HepG2 (cell line): ENCODE measurements around the gene RPS8. TPM values are rescaled to one million over a fixed set of nuclear protein-coding genes. Genes with fewer than 3 reads are reported as not detected.
A peak's percentile ranks its signal among the peaks of the same experiment; 100 is the strongest.

Experiments
- ATAC-seq: fragments of 200-7000 bp; cut with Tn5 transposase; 3 replicates; pipeline ENCODE4 v1.9.1; 2020; ENCODE audit warnings: mild to moderate bottlenecking, moderate library complexity
- BruUV-seq: library from RNA; stranded (reverse); fragments of 400-500 nt; replicated peaks from 2 replicates; lab custom pipeline; 2021; lab: Mats Ljungman, UMichigan
- CTCF ChIA-PET: fragments of 300-600 bp; formaldehyde crosslinking; extraction: SDS; loops from one replicate; lab custom pipeline; 2021; ENCODE audit warnings: low total read pairs, inconsistent platforms, low intra/inter-chr PET ratio; lab: Yijun Ruan, JAX
- POLR2A ChIA-PET: fragments of 350-600 bp; sonication (Branson Sonifier 250); formaldehyde crosslinking; loops from one replicate; lab custom pipeline; 2020; ENCODE audit warnings: antibody characterized with exemption, inconsistent platforms; lab: Yijun Ruan, JAX
- DNase-seq: peaks from one replicate; pipeline ENCODE4 v3.0.0-alpha.2; 2015; ENCODE audit warnings: low spot score
- FAIRE-seq: peaks from 3 replicates; lab custom pipeline; 2011; peaks lifted over from hg19 to GRCh38; lab: Jason Lieb, UNC
- H2AFZ ChIP-seq: one replicate; pipeline ENCODE4 v1.6.1; 2011; ENCODE audit warnings: low read length, inconsistent platforms
- H3K27ac ChIP-seq: fragments of 300-600 bp; 3 replicates; pipeline ENCODE4 v1.8.0; 2011; ENCODE audit warnings: mixed run types, mild to moderate bottlenecking, mixed read lengths, low read length, inconsistent platforms; ENCODE audit not compliant: insufficient read depth; ENCODE audit errors: extremely low read length
- H3K27me3 ChIP-seq, 2 experiments: fragments of 200-600 bp in 1 of 2; 2 replicates in 1 of 2; 3 replicates in 1 of 2; pipeline versions ENCODE4 v1.6.0 to v1.8.0; 2011; ENCODE audit warnings: low read length in 2 of 2, mild to moderate bottlenecking in 2 of 2, moderate library complexity in 2 of 2, inconsistent platforms in 1 of 2; ENCODE audit not compliant: insufficient read depth in 2 of 2, control insufficient read depth in 1 of 2
- H3K36me3 ChIP-seq, 2 experiments: fragments of 200-600 bp in 1 of 2; replicated peaks in 1 of 2; 2 replicates in 1 of 2; 3 replicates in 1 of 2; pipeline versions ENCODE4 v1.5.1 to v1.8.0; 2011; ENCODE audit warnings: low read length in 2 of 2, inconsistent platforms in 1 of 2; ENCODE audit not compliant: insufficient read depth in 2 of 2, control insufficient read depth in 1 of 2
- H3K4me1 ChIP-seq: 2 replicates; pipeline ENCODE4 v1.5.1; 2012; ENCODE audit warnings: low read length, inconsistent platforms; ENCODE audit not compliant: insufficient read depth
- H3K4me2 ChIP-seq: 2 replicates; pipeline ENCODE4 v1.6.0; 2011; ENCODE audit warnings: low read depth, low read length, inconsistent platforms
- H3K4me3 ChIP-seq, 3 experiments: fragments of 200-600 bp in 1 of 3; sonication (generic), shearing (Covaris generic) in 1 of 3; replicated peaks in 1 of 3; 2 replicates each; pipeline ENCODE4 v1.5.1; 2011 to 2016; ENCODE audit warnings: low read length in 3 of 3, inconsistent platforms in 2 of 3, low read depth in 2 of 3, mild to moderate bottlenecking in 2 of 3, control low read depth in 1 of 3, mixed read lengths in 1 of 3; ENCODE audit not compliant: insufficient read depth in 1 of 3
- H3K79me2 ChIP-seq: one replicate; pipeline ENCODE4 v1.6.1; 2011; ENCODE audit warnings: low read length, inconsistent platforms; ENCODE audit not compliant: insufficient read depth
- H3K9ac ChIP-seq: 2 replicates; pipeline ENCODE4 v1.6.0; 2011; ENCODE audit warnings: mild to moderate bottlenecking, low read depth, low read length, inconsistent platforms; ENCODE audit not compliant: insufficient read depth
- H3K9me3 ChIP-seq: 2 replicates; pipeline ENCODE4 v1.5.1; 2012; ENCODE audit warnings: mild to moderate bottlenecking, low read length
- H4K20me1 ChIP-seq: 2 replicates; pipeline ENCODE4 v1.6.0; 2011; ENCODE audit warnings: inconsistent platforms, mild to moderate bottlenecking, low read length, moderate library complexity; ENCODE audit not compliant: insufficient read depth
- DMAP1 ChIP-seq: IDR thresholded peaks from 2 replicates; pipeline ENCODE4 v1.6.1; 2016
- EZH2 ChIP-seq: conservative IDR thresholded peaks from 2 replicates; pipeline ENCODE4 v1.6.1; 2012; ENCODE audit warnings: mild to moderate bottlenecking, low read depth, low read length, moderate library complexity
- MEF2D ChIP-seq: sonication (generic); formaldehyde crosslinking; IDR thresholded peaks from 2 replicates; pipeline ENCODE4 v1.5.1; 2020; ENCODE audit warnings: mild to moderate bottlenecking, missing genetic modification reagents
- SETDB1 ChIP-seq: sonication (generic); formaldehyde crosslinking; IDR thresholded peaks from 2 replicates; pipeline ENCODE4 v1.5.1; 2020; ENCODE audit warnings: missing genetic modification reagents, mild to moderate bottlenecking, borderline replicate concordance
- ZBTB46 ChIP-seq: sonication (generic); formaldehyde crosslinking; IDR thresholded peaks from 2 replicates; pipeline ENCODE4 v1.4.0; 2020; ENCODE audit warnings: mild to moderate bottlenecking, missing genetic modification reagents, borderline replicate concordance
- ZFP36L2 ChIP-seq: sonication (generic); formaldehyde crosslinking; IDR thresholded peaks from 2 replicates; pipeline ENCODE4 v1.4.0; 2020; ENCODE audit warnings: missing genetic modification reagents
- ZNF451 ChIP-seq: sonication (generic); formaldehyde crosslinking; IDR thresholded peaks from 2 replicates; pipeline ENCODE4 v1.5.0; 2020; ENCODE audit warnings: mild to moderate bottlenecking, missing genetic modification reagents
- ZNF512 ChIP-seq: sonication (generic); formaldehyde crosslinking; IDR thresholded peaks from 2 replicates; pipeline ENCODE4 v1.4.0; 2020; ENCODE audit warnings: mild to moderate bottlenecking, missing genetic modification reagents
- ZNF687 ChIP-seq: sonication (generic); formaldehyde crosslinking; IDR thresholded peaks from 2 replicates; pipeline ENCODE4 v1.5.1; 2020; ENCODE audit warnings: mild to moderate bottlenecking, missing genetic modification reagents, moderate library complexity
- WGBS: methylation state at CpG from one replicate; pipeline ENCODE4 v1.1.6; 2017; ENCODE audit warnings: low lambda C conversion rate; 5-methylcytosine and 5-hydroxymethylcytosine counted together
- in situ Hi-C: cut with HindIII; loops from 2 replicates; pipeline ENCODE4 v1.10.0; 2017; ENCODE audit warnings: low pct_unique_long_range_greater_than_20kb; ENCODE audit not compliant: extremely low pct_ligation_motif_present
- intact Hi-C: fragments of 100-400 bp; cut with micrococcal nuclease; formaldehyde crosslinking; loops from one replicate; pipeline ENCODE4 v1.10.0; 2022; ENCODE audit not compliant: unreplicated experiment
- polyA plus RNA-seq, 8 experiments: library from polyadenylated mRNA; depleted of rRNA in 3 of 8; stranded (reverse) in 7 of 8; unstranded in 1 of 8; fragments of >200 nt; fragmentation: Illumina TruSeq in 4 of 8; extraction: Trizol in 4 of 8; gene quantifications; 2 replicates each; pipeline versions ENCODE4 v1.2.1 to v1.2.3, GENCODE V29; 2011 to 2016; ENCODE audit warnings: low read depth in 4 of 8, missing spikeins in 1 of 8, mixed read lengths in 1 of 8; ENCODE audit not compliant: insufficient read depth in 1 of 8
- total RNA-seq, 5 experiments: library from RNA; depleted of rRNA; stranded (reverse); fragments of >200 nt; fragmentation: Illumina TruSeq; extraction: Trizol; gene quantifications; 2 replicates each; pipeline ENCODE4 v1.2.3, GENCODE V29; 2016; ENCODE audit warnings: low read depth in 1 of 5
- TF ChIP-seq, protein P1 (sequence below): sonication (generic); formaldehyde crosslinking; IDR thresholded peaks from 2 replicates; pipeline ENCODE4 v1.8.0; 2022; ENCODE audit warnings: missing genetic modification reagents, mild to moderate bottlenecking, moderate library complexity, borderline replicate concordance
- TF ChIP-seq, protein P2 (sequence below): IDR thresholded peaks from 2 replicates; pipeline ENCODE4 v1.6.1; 2018; ENCODE audit warnings: missing genetic modification reagents, mild to moderate bottlenecking, missing compliant biosample characterization

Gene RPS8
- total and polyA plus RNA-seq, 2 of the 13 experiments (the other 11 are each of a cell fraction or from before 2014, with no cell fraction given): 2,628 to 2,822 TPM

DNA sequence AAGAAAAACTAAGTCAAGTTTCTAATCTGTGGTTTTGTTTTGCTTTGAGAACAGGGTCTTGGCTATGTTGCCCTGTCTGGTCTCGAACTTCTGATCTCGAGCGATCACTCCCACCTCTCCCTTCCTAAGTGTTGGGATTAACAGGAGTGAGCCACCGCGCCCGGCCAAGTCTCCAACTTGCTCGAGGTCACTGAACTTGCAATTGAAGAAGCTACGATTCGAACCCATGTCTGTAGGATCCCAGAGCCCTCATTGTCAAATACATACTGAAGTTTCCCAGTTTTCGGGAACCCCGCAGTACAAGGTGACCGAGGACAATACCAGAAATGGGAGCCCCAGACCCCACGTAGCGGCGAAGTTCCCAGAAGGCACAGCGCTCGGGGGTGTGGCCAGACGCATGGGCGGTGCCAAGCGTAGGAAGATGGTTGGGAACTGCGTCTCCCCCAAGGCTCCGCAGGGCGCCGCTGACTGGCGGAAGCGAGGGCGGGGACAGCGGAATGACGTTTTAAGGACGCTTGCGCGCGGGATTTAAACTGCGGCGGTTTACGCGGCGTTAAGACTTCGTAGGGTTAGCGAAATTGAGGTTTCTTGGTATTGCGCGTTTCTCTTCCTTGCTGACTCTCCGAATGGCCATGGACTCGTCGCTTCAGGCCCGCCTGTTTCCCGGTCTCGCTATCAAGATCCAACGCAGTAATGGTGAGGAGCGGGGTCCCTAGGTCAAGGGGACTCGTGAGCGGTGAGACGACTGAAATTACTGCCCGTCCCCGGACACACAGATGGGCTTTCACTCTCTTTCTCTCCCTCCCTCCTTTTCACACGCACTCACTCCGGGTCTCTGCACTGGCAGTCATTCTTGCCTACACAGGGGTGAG, 35.8 kb upstream of the RPS8 start, which contains the start of gene KIF2C:
TSS of gene KIF2C (plus strand) at position 531 of the 872 bp plus-strand sequence. CDS start at position 627, 96 bp downstream.
- BruUV-seq: no TSS peak
- Histone ChIP-seq H3K9me3 (no peaks in the 10 kb centered on the region), H3K36me3 (peaks cover 5 to 12% of the 10 kb centered on the region in 2 experiments), H2AFZ (peak within 1 kb of the TSS; percentile 66), H3K4me3 (peak within 1 kb of the TSS; percentile 76 to 93 (median 88)), H4K20me1 (no peaks in the 10 kb centered on the region), H3K4me1 (peaks cover 55% of the 10 kb centered on the region), H3K4me2 (peak within 1 kb of the TSS; percentile 95), H3K27me3 (no peaks in the 10 kb centered on the region; a peak in 1 of 5 replicates), H3K9ac (peak within 1 kb of the TSS; percentile 90), H3K79me2 (peaks cover 36% of the 10 kb centered on the region), H3K27ac (peak within 1 kb of the TSS; percentile 70)
- ATAC-seq: peak; percentile 97
- peak; percentile 88 for FAIRE-seq
- in situ Hi-C loops (no loop called here), intact Hi-C loops (no loop called here)
- ChIA-PET CTCF (no interaction called here), POLR2A (interaction anchor here (0.7 to 2.9 kb wide), 2 partner anchors 9 to 35 kb away, joined by 3 to 10 read pairs; partner anchors contain the start of genes RNU5D-1 and RPS8)
- WGBS: under 1% methylated on average over 32 of the region's 57 CpGs
- DNase-seq: peak; percentile 93
- TF ChIP-seq, protein P1, sequence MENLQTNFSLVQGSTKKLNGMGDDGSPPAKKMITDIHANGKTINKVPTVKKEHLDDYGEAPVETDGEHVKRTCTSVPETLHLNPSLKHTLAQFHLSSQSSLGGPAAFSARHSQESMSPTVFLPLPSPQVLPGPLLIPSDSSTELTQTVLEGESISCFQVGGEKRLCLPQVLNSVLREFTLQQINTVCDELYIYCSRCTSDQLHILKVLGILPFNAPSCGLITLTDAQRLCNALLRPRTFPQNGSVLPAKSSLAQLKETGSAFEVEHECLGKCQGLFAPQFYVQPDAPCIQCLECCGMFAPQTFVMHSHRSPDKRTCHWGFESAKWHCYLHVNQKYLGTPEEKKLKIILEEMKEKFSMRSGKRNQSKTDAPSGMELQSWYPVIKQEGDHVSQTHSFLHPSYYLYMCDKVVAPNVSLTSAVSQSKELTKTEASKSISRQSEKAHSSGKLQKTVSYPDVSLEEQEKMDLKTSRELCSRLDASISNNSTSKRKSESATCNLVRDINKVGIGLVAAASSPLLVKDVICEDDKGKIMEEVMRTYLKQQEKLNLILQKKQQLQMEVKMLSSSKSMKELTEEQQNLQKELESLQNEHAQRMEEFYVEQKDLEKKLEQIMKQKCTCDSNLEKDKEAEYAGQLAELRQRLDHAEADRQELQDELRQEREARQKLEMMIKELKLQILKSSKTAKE (CRISPR knock-in tag): no peak
- TF ChIP-seq ZFP36L2 (CRISPR knock-in tag) (no peak), ZNF687 (peak; percentile 93), DMAP1 (CRISPR knock-in tag) (peak; percentile 80), EZH2 (no peak), MEF2D (0 out of 2 replicates have a peak, but pooled peaks have one; percentile 20), SETDB1 (no peak), ZNF512 (CRISPR knock-in tag) (no peak), ZNF451 (CRISPR knock-in tag) (peak; percentile 23; the same call in 1 of the 2 replicates), ZBTB46 (CRISPR knock-in tag) (no peak)
- TF ChIP-seq, protein P2, sequence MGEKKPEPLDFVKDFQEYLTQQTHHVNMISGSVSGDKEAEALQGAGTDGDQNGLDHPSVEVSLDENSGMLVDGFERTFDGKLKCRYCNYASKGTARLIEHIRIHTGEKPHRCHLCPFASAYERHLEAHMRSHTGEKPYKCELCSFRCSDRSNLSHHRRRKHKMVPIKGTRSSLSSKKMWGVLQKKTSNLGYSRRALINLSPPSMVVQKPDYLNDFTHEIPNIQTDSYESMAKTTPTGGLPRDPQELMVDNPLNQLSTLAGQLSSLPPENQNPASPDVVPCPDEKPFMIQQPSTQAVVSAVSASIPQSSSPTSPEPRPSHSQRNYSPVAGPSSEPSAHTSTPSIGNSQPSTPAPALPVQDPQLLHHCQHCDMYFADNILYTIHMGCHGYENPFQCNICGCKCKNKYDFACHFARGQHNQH (CRISPR knock-in tag): peak; percentile 47; the same call in 1 of the 2 replicates
